ENCODE data around the gene PXDN.

- TF ChIP-seq CTCF (conservative IDR thresholded peaks at IDR 0.05; ENCODE audit: low read depth, low read length) = no peak
- no peak for TF ChIP-seq EZH2phosphoT487 (IDR thresholded peaks at IDR 0.05; ENCODE audit: borderline replicate concordance, low read length)
- no peak for TF ChIP-seq EZH2 (IDR thresholded peaks at IDR 0.05; ENCODE audit: low read length, unreplicated experiment)
These were observed 31.3 kb upstream of the PXDN start for GRCh38 chr2:1775511-1776035.

Data from PC-3 (cell line).